GM23248 (cell line): ENCODE data around the gene MED29. TPM values are rescaled to one million over a fixed set of nuclear protein-coding genes. Genes with fewer than 3 reads are reported as not detected.

Experiments
- DNase-seq: peaks from one replicate; pipeline ENCODE4 v3.0.0-alpha.2; 2015
- H2AFZ ChIP-seq: fragments of 200-600 bp; sonication (generic); 2 replicates; pipeline ENCODE4 v1.6.1; 2016; ENCODE audit warnings: antibody characterized with exemption
- H3F3A ChIP-seq: fragments of 200-600 bp; sonication (generic); 2 replicates; pipeline ENCODE4 v1.6.1; 2016; ENCODE audit warnings: mild to moderate bottlenecking, antibody characterized with exemption, mixed run types; ENCODE audit not compliant: insufficient read depth
- H3K27ac ChIP-seq: fragments of 200-600 bp; sonication (generic); 2 replicates; pipeline ENCODE4 v1.5.1; 2016; ENCODE audit warnings: mild to moderate bottlenecking
- H3K27me3 ChIP-seq: fragments of 200-600 bp; sonication (generic); replicated peaks from 2 replicates; pipeline ENCODE4 v1.6.1; 2016; ENCODE audit warnings: mild to moderate bottlenecking; ENCODE audit not compliant: insufficient read depth
- H3K36me3 ChIP-seq: fragments of 200-600 bp; sonication (generic); 2 replicates; pipeline ENCODE4 v1.6.1; 2016; ENCODE audit warnings: low read depth, mild to moderate bottlenecking
- H3K4me1 ChIP-seq: fragments of 200-600 bp; sonication (generic); 2 replicates; pipeline ENCODE4 v1.6.1; 2016; ENCODE audit warnings: mild to moderate bottlenecking; ENCODE audit not compliant: insufficient read depth
- H3K4me2 ChIP-seq: fragments of 200-600 bp; sonication (generic); one replicate; pipeline ENCODE4 v1.6.1; 2016; ENCODE audit warnings: mild to moderate bottlenecking; ENCODE audit not compliant: unreplicated experiment
- H3K4me3 ChIP-seq: fragments of 200-600 bp; sonication (generic); 2 replicates; pipeline ENCODE4 v1.5.1; 2016; ENCODE audit warnings: mild to moderate bottlenecking
- H3K79me2 ChIP-seq: fragments of 200-600 bp; sonication (generic); 2 replicates; pipeline ENCODE4 v1.6.1; 2016; ENCODE audit warnings: mild to moderate bottlenecking; ENCODE audit not compliant: insufficient read depth
- H3K9ac ChIP-seq: fragments of 200-600 bp; sonication (generic); 2 replicates; pipeline ENCODE4 v1.6.1; 2016; ENCODE audit warnings: mild to moderate bottlenecking
- H3K9me2 ChIP-seq: fragments of 200-600 bp; sonication (generic); 2 replicates; pipeline ENCODE4 v1.6.1; 2016; ENCODE audit warnings: mixed run types, mild to moderate bottlenecking, moderate library complexity; ENCODE audit not compliant: insufficient read depth
- H3K9me3 ChIP-seq: fragments of 200-600 bp; sonication (generic); one replicate; pipeline ENCODE4 v1.6.1; 2017; ENCODE audit warnings: low read depth
- H4K20me1 ChIP-seq: fragments of 200-600 bp; sonication (generic); 2 replicates; pipeline ENCODE4 v1.6.0; 2016; ENCODE audit not compliant: insufficient read depth
- EZH2 ChIP-seq: fragments of 200-600 bp; sonication (generic); IDR thresholded peaks from 2 replicates; pipeline ENCODE4 v1.6.1; 2018; ENCODE audit warnings: antibody characterized with exemption, mild to moderate bottlenecking; ENCODE audit not compliant: insufficient read depth, poor library complexity, severe bottlenecking
- EZH2phosphoT487 ChIP-seq: fragments of 200-600 bp; sonication (generic); IDR thresholded peaks from 2 replicates; pipeline ENCODE4 v1.6.1; 2018; ENCODE audit warnings: antibody characterized with exemption, moderate library complexity, mild to moderate bottlenecking, low read depth; ENCODE audit not compliant: insufficient read depth
- WGBS, 2 experiments: methylation state at CpG; one replicate each; pipeline ENCODE4 v1.1.6; 2015 to 2017; ENCODE audit warnings: low lambda C conversion rate in 2 of 2, low coverage in 1 of 2; ENCODE audit errors: missing lambda C conversion rate in 2 of 2; 5-methylcytosine and 5-hydroxymethylcytosine counted together
- in situ Hi-C: fragments of 300-500 bp; cut with MboI; formaldehyde crosslinking; loops from 2 replicates; pipeline ENCODE4 v1.15.0; 2020
- polyA plus RNA-seq: library from polyadenylated mRNA; unstranded; fragments of >200 nt; fragmentation: Nextera tagmentation; extraction: Ambion mirVana; gene quantifications from 2 replicates; pipeline ENCODE4 v1.2.1, GENCODE V29; 2016
- total RNA-seq: library from RNA; depleted of rRNA; stranded (reverse); fragments of >200 nt; shearing (Covaris generic); gene quantifications from 2 replicates; pipeline ENCODE4 v1.2.3, GENCODE V29; 2014

Gene MED29
- total and polyA plus RNA-seq, 2 experiments from 2014 or later: 27.7 to 39.2 TPM

- H4K20me1 ChIP-seq: peaks cover 8% of the 10 kb centered on the region; the same call in 1 of the 2 replicates
- H3F3A ChIP-seq: peaks cover 39% of the 10 kb centered on the region
- no peak for DNase-seq
- peaks cover 85% of the 10 kb centered on the region for H3K79me2 ChIP-seq
- H3K9me2 ChIP-seq: no peaks in the 10 kb centered on the region
- in situ Hi-C loops: no loop called here
- H3K9ac ChIP-seq: no peak overlapping the region
- H2AFZ ChIP-seq: no peak overlapping the region
- H3K4me2 ChIP-seq: no peak overlapping the region
- H3K4me3 ChIP-seq: no peak overlapping the region
- peaks cover 8% of the 10 kb centered on the region; the same call in 1 of the 2 replicates for H3K36me3 ChIP-seq
- TF ChIP-seq EZH2: no peak
- TF ChIP-seq EZH2phosphoT487: no peak
- H3K27me3 ChIP-seq: no peaks in the 10 kb centered on the region
- peak overlapping the region; percentile 70 for H3K27ac ChIP-seq
- WGBS, 2 experiments: 100% methylated on average over 1 of the region's 1 CpG
- peaks cover 48% of the 10 kb centered on the region for H3K4me1 ChIP-seq
- H3K9me3 ChIP-seq: no peaks in the 10 kb centered on the region
Measured at GRCh38 chr19:39345956-39346355, 45.2 kb upstream of the MED29 start.

- Histone ChIP-seq H3K36me3 (peaks cover 8% of the 10 kb centered on the region; the same call in 1 of the 2 replicates), H3K79me2 (peaks cover 100% of the 10 kb centered on the region), H2AFZ (no peak overlapping the region), H3K4me3 (peak overlapping the region; percentile 14), H3K27me3 (no peaks in the 10 kb centered on the region), H3F3A (peaks cover 51% of the 10 kb centered on the region), H3K9me2 (no peaks in the 10 kb centered on the region), H3K9ac (peak overlapping the region; percentile 32), H3K4me2 (peak overlapping the region; percentile 35), H4K20me1 (peaks cover 8% of the 10 kb centered on the region; the same call in 1 of the 2 replicates), H3K9me3 (no peaks in the 10 kb centered on the region), H3K4me1 (peaks cover 61% of the 10 kb centered on the region), H3K27ac (peak overlapping the region; percentile 70)
- peak; percentile 68 for DNase-seq
- in situ Hi-C loops: no loop called here
- WGBS, 2 experiments: 57 to 63% methylated on average over 4 of the region's 4 CpGs
- TF ChIP-seq EZH2 (no peak), EZH2phosphoT487 (no peak)
Measured at GRCh38 chr19:39347332-39348164, 43.6 kb upstream of the MED29 start.

- Histone ChIP-seq H3K4me2 (no peak overlapping the region), H3K4me1 (peaks cover 58% of the 10 kb centered on the region), H3K9ac (no peak overlapping the region), H4K20me1 (peaks cover 8% of the 10 kb centered on the region; the same call in 1 of the 2 replicates), H3F3A (peaks cover 54% of the 10 kb centered on the region), H3K36me3 (peaks cover 14% of the 10 kb centered on the region), H3K4me3 (no peak overlapping the region), H3K27ac (no peak overlapping the region), H3K27me3 (no peaks in the 10 kb centered on the region), H3K79me2 (peaks cover 99% of the 10 kb centered on the region), H2AFZ (no peak overlapping the region), H3K9me3 (no peaks in the 10 kb centered on the region), H3K9me2 (no peaks in the 10 kb centered on the region)
- no peak for DNase-seq
- TF ChIP-seq EZH2 (no peak), EZH2phosphoT487 (no peak)
- in situ Hi-C loops: no loop called here
- WGBS, 2 experiments: 65 to 72% methylated on average over 4 of the region's 4 CpGs
Measured at GRCh38 chr19:39349326-39349725, 41.9 kb upstream of the MED29 start.

- no peaks in the 10 kb centered on the region for H3K27me3 ChIP-seq
- peaks cover 21% of the 10 kb centered on the region for H3K36me3 ChIP-seq
- in situ Hi-C loops: no loop called here
- 97 to 100% methylated on average over 3 of the region's 3 CpGs for WGBS, 2 experiments
- TF ChIP-seq EZH2phosphoT487 (no peak), EZH2 (no peak)
- peaks cover 47% of the 10 kb centered on the region for H3F3A ChIP-seq
- H3K4me1 ChIP-seq: peaks cover 52% of the 10 kb centered on the region
- no peaks in the 10 kb centered on the region for H3K9me3 ChIP-seq
- peaks cover 8% of the 10 kb centered on the region; the same call in 1 of the 2 replicates for H4K20me1 ChIP-seq
- no peaks in the 10 kb centered on the region for H3K9me2 ChIP-seq
- no peak overlapping the region for H3K4me2 ChIP-seq
- no peak overlapping the region for H3K9ac ChIP-seq
- DNase-seq: peak; percentile 22
- no peak overlapping the region for H3K4me3 ChIP-seq
- no peak overlapping the region for H2AFZ ChIP-seq
- H3K27ac ChIP-seq: no peak overlapping the region
- peaks cover 99% of the 10 kb centered on the region for H3K79me2 ChIP-seq
Measured at GRCh38 chr19:39350156-39350555, 41.0 kb upstream of the MED29 start.
